HCT116 (cell line): ENCODE measurements around the gene WSCD1. TPM values are rescaled to one million over a fixed set of nuclear protein-coding genes. Genes with fewer than 3 reads are reported as not detected.

ENCODE experiments used
- ATAC-seq: fragments of 200-7000 bp; cut with Tn5 transposase; 2 replicates; pipeline ENCODE4 v1.9.1; 2020; ENCODE audit warnings: mild to moderate bottlenecking, moderate library complexity
- BruUV-seq: library from RNA; stranded (reverse); fragments of 400-500 nt; replicated peaks from 2 replicates; lab custom pipeline; 2021; lab: Mats Ljungman, UMichigan
- CTCF ChIA-PET: fragments of 300-600 bp; sonication (Branson Sonifier 250); formaldehyde crosslinking; loops from one replicate; lab custom pipeline; 2021; ENCODE audit warnings: antibody characterized with exemption; lab: Charles Lee
- POLR2A ChIA-PET: fragments of 300-600, 350-600 bp; sonication (Branson Sonifier 250); formaldehyde crosslinking; loops from one replicate; lab custom pipeline; 2021; ENCODE audit warnings: antibody characterized with exemption; lab: Charles Lee
- RAD21 ChIA-PET, 2 experiments: fragments of 300-600 bp; sonication (Branson Sonifier 250); formaldehyde crosslinking; loops; one replicate each; lab custom pipeline; 2023; ENCODE audit warnings: low total read pairs in 2 of 2; ENCODE audit not compliant: uncharacterized antibody in 2 of 2, unreplicated experiment in 2 of 2, low non-redundant PET in 1 of 2; lab: Charles Lee
- DNase-seq: peaks from one replicate; pipeline ENCODE4 v3.0.0-alpha.2; 2010; ENCODE audit warnings: low read depth, low spot score
- H2AFZ ChIP-seq: fragments of 200-600 bp; shearing (Covaris generic), sonication (generic); 2 replicates; pipeline ENCODE4 v1.6.1; 2017; ENCODE audit warnings: low read depth, mixed run types, mixed read lengths, antibody characterized with exemption, low read length; ENCODE audit not compliant: poor library complexity, severe bottlenecking
- H3K27ac ChIP-seq: 2 replicates; pipeline ENCODE4 v1.5.1; 2012; ENCODE audit warnings: low read depth, low read length
- H3K27me3 ChIP-seq: fragments of 200-600 bp; sonication (generic); 2 replicates; pipeline ENCODE4 v1.6.1; 2016; ENCODE audit warnings: mixed run types, low read length, mixed read lengths; ENCODE audit not compliant: insufficient read depth
- H3K36me3 ChIP-seq, 2 experiments: fragments of 200-500 bp in 1 of 2; fragments of 200-600 bp in 1 of 2; sonication (Bioruptor generic) in 1 of 2; sonication (generic) in 1 of 2; 2 replicates each; pipeline versions ENCODE4 v1.5.1 to v1.6.1; 2014 to 2016; ENCODE audit warnings: low read length in 2 of 2, inconsistent platforms in 1 of 2, mixed read lengths in 1 of 2, mixed run types in 1 of 2; ENCODE audit not compliant: insufficient read depth in 2 of 2, control insufficient read depth in 1 of 2
- H3K4me1 ChIP-seq, 2 experiments: fragments of 200-600 bp in 1 of 2; sonication (generic) in 1 of 2; 2 replicates each; pipeline versions ENCODE4 v1.5.1 to v1.6.1; 2012 to 2017; ENCODE audit warnings: low read length in 2 of 2, inconsistent platforms in 1 of 2, mild to moderate bottlenecking in 1 of 2, mixed read lengths in 1 of 2, mixed run types in 1 of 2, moderate library complexity in 1 of 2; ENCODE audit not compliant: insufficient read depth in 2 of 2, control insufficient read depth in 1 of 2
- H3K4me2 ChIP-seq: fragments of 200-600 bp; sonication (generic); 2 replicates; pipeline ENCODE4 v1.6.1; 2017; ENCODE audit warnings: mixed run types, low read length, mixed read lengths
- H3K4me3 ChIP-seq, 2 experiments: fragments of 200-600 bp in 1 of 2; sonication (generic) in 1 of 2; replicated peaks in 1 of 2; 2 replicates each; pipeline ENCODE4 v1.5.1; 2011 to 2016; ENCODE audit warnings: low read length in 2 of 2, control low read depth in 1 of 2, low read depth in 1 of 2, mild to moderate bottlenecking in 1 of 2, mixed read lengths in 1 of 2, mixed run types in 1 of 2
- H3K79me2 ChIP-seq: fragments of 200-600 bp; sonication (generic); 2 replicates; pipeline ENCODE4 v1.6.1; 2017; ENCODE audit warnings: mild to moderate bottlenecking, mixed run types, low read length, moderate library complexity, mixed read lengths; ENCODE audit not compliant: insufficient read depth
- H3K9ac ChIP-seq: fragments of 200-600 bp; sonication (generic); 2 replicates; pipeline ENCODE4 v1.6.1; 2016; ENCODE audit warnings: low read length, mixed read lengths
- H3K9me2 ChIP-seq: fragments of 200-600 bp; sonication (generic), shearing (Covaris generic); 2 replicates; pipeline ENCODE4 v1.6.1; 2017; ENCODE audit warnings: mixed run types, mild to moderate bottlenecking, moderate library complexity; ENCODE audit not compliant: insufficient read depth
- H3K9me3 ChIP-seq, 2 experiments: fragments of 200-500 bp in 1 of 2; fragments of 200-600 bp in 1 of 2; sonication (Bioruptor generic) in 1 of 2; sonication (generic) in 1 of 2; 2 replicates each; pipeline ENCODE4 v1.6.1; 2014 to 2017; ENCODE audit warnings: low read length in 2 of 2, mixed read lengths in 2 of 2, inconsistent platforms in 1 of 2, low read depth in 1 of 2, mild to moderate bottlenecking in 1 of 2, mixed run types in 1 of 2, moderate library complexity in 1 of 2; ENCODE audit not compliant: control insufficient read depth in 1 of 2, insufficient read depth in 1 of 2
- H4K20me1 ChIP-seq: fragments of 200-600 bp; sonication (generic), shearing (Covaris generic); 2 replicates; pipeline ENCODE4 v1.6.1; 2017; ENCODE audit warnings: mixed run types, mild to moderate bottlenecking, moderate library complexity; ENCODE audit not compliant: insufficient read depth
- CBX3 ChIP-seq: IDR thresholded peaks from 2 replicates; pipeline ENCODE4 v1.6.1; 2012; ENCODE audit warnings: low read depth
- CEBPB ChIP-seq: IDR thresholded peaks from 2 replicates; pipeline ENCODE4 v1.6.1; 2012; ENCODE audit warnings: low read depth
- EGR1 ChIP-seq: IDR thresholded peaks from 2 replicates; pipeline ENCODE4 v1.6.1; 2012; ENCODE audit warnings: low read depth
- EZH2phosphoT487 ChIP-seq: fragments of 200-600 bp; IDR thresholded peaks from 2 replicates; pipeline ENCODE4 v1.6.1; 2018; ENCODE audit warnings: antibody characterized with exemption, borderline replicate concordance
- JUND ChIP-seq: IDR thresholded peaks from 2 replicates; pipeline ENCODE4 v1.6.1; 2012
- POLR2A ChIP-seq: IDR thresholded peaks from 2 replicates; pipeline ENCODE4 v1.7.0; 2011; ENCODE audit warnings: borderline replicate concordance; ENCODE audit not compliant: insufficient read depth, insufficient read length; ENCODE audit errors: extremely low read depth
- POLR2AphosphoS5 ChIP-seq: IDR thresholded peaks from 2 replicates; pipeline ENCODE4 v1.6.1; 2011; ENCODE audit warnings: mild to moderate bottlenecking, low read depth, low read length, moderate library complexity
- SIN3A ChIP-seq: IDR thresholded peaks from 2 replicates; pipeline ENCODE4 v1.6.1; 2012; ENCODE audit warnings: low read depth
- intact Hi-C: fragments of 100-400 bp; cut with micrococcal nuclease; formaldehyde crosslinking; loops from 2 replicates; pipeline ENCODE4 v1.10.0; 2022
- total RNA-seq: library from RNA; stranded (reverse); gene quantifications from one replicate; pipeline ENCODE4 v1.2.1, GENCODE V29; 2021; ENCODE audit not compliant: unreplicated experiment
- TF ChIP-seq, protein P1 (sequence below): IDR thresholded peaks from 2 replicates; pipeline ENCODE4 v1.6.1; 2012
- TF ChIP-seq, protein P2 (sequence below): IDR thresholded peaks from 2 replicates; pipeline ENCODE4 v1.6.1; 2011; ENCODE audit warnings: mild to moderate bottlenecking, low read length, moderate library complexity; ENCODE audit not compliant: insufficient replicate concordance; ENCODE audit errors: extremely low read depth

WSCD1 gene
- total RNA-seq, 1 experiment from 2014 or later: 0.15 TPM

DNA sequence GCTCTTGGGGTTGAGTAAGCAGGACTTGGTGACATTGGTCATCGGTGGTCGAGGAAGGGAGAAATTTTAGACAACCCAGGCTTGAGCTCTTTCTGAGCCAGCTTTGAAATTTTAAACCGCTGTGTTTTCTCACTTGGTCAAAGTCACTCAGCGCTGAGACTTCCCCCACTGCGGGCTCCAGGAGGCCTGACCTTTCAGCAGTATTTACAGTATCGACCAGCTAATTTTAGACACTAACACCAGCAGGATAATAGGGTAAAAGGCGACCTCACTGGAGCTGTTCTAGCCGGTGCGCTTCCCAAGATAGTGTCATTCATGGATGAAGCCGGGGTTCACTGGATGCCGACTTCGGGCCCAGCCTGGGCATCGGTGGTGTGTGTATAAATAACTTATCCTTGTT is 29.7 kb upstream of the WSCD1 start:
- no peak overlapping the region for H3K4me3 ChIP-seq
- no peaks in the 10 kb centered on the region for H3K9me3 ChIP-seq
- DNase-seq (no peak), ATAC-seq (no peak)
- no peak overlapping the region for H3K9ac ChIP-seq
- no peaks in the 10 kb centered on the region for H4K20me1 ChIP-seq
- no peak for TF ChIP-seq CEBPB
- no peaks in the 10 kb centered on the region for H3K9me2 ChIP-seq
- no peaks in the 10 kb centered on the region for H3K79me2 ChIP-seq
- POLR2A ChIA-PET: no interaction called here
- no peaks in the 10 kb centered on the region for H3K36me3 ChIP-seq
- H3K27ac ChIP-seq: no peak overlapping the region
- intact Hi-C loops: no loop called here
- CTCF ChIA-PET: no interaction called here
- no TSS peak for BruUV-seq
- H2AFZ ChIP-seq: no peak overlapping the region
- RAD21 ChIA-PET: no interaction called here
- peaks cover 30% of the 10 kb centered on the region; the same call in 1 of the 2 replicates for H3K27me3 ChIP-seq
- no peak overlapping the region for H3K4me2 ChIP-seq
- H3K4me1 ChIP-seq: no peaks in the 10 kb centered on the region

DNA sequence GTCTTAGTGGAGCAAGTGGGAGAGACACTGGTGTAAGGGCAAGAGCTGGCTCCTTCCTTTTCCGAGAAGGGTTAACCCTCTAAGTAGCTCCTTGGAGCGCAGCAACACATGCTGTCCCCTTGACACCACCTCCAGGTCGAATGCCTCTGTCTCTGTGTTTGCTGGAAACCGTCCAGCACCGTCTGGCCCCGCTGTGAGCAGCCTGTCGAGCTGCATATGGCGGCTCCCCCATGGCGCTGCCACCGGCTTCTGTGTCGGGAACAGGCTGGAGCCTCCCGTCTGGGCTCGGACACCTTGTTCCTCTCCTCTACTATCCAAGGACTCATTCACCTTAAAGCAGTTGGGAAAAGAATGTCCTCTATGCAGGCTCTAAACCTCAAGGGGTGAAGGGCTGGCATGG is 28.9 kb upstream of the WSCD1 start:
- CTCF ChIA-PET: no interaction called here
- no peaks in the 10 kb centered on the region for H3K36me3 ChIP-seq
- DNase-seq: no peak
- POLR2A ChIA-PET: no interaction called here
- no peaks in the 10 kb centered on the region for H3K4me1 ChIP-seq
- no peak overlapping the region for H3K27ac ChIP-seq
- no peak overlapping the region for H3K4me2 ChIP-seq
- H3K27me3 ChIP-seq: peaks cover 27% of the 10 kb centered on the region; the same call in 1 of the 2 replicates
- TF ChIP-seq EZH2phosphoT487 (no peak), EGR1 (no peak), POLR2A (no peak), CBX3 (no peak), JUND (no peak), SIN3A (no peak), POLR2AphosphoS5 (no peak)
- TF ChIP-seq, protein P1, sequence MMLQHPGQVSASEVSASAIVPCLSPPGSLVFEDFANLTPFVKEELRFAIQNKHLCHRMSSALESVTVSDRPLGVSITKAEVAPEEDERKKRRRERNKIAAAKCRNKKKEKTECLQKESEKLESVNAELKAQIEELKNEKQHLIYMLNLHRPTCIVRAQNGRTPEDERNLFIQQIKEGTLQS: no peak
- TF ChIP-seq, protein P2, sequence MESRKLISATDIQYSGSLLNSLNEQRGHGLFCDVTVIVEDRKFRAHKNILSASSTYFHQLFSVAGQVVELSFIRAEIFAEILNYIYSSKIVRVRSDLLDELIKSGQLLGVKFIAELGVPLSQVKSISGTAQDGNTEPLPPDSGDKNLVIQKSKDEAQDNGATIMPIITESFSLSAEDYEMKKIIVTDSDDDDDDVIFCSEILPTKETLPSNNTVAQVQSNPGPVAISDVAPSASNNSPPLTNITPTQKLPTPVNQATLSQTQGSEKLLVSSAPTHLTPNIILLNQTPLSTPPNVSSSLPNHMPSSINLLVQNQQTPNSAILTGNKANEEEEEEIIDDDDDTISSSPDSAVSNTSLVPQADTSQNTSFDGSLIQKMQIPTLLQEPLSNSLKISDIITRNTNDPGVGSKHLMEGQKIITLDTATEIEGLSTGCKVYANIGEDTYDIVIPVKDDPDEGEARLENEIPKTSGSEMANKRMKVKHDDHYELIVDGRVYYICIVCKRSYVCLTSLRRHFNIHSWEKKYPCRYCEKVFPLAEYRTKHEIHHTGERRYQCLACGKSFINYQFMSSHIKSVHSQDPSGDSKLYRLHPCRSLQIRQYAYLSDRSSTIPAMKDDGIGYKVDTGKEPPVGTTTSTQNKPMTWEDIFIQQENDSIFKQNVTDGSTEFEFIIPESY: no peak
- H2AFZ ChIP-seq: no peak overlapping the region
- H3K9me2 ChIP-seq: no peaks in the 10 kb centered on the region
- no peak overlapping the region for H3K4me3 ChIP-seq
- H3K9me3 ChIP-seq: no peaks in the 10 kb centered on the region
- no TSS peak for BruUV-seq
- intact Hi-C loops: no loop called here
- H3K9ac ChIP-seq: no peak overlapping the region
- H3K79me2 ChIP-seq: no peaks in the 10 kb centered on the region
- RAD21 ChIA-PET: no interaction called here
- no peaks in the 10 kb centered on the region for H4K20me1 ChIP-seq
- no peak for ATAC-seq
